IPS-11a (cell line): ENCODE data around the gene HS6ST2.

ENCODE experiments used
- H3K4me3 ChIP-seq: one replicate; pipeline ENCODE4 v1.5.1; 2013; ENCODE audit warnings: low read depth, low read length, control low read depth

HS6ST2 gene

DNA sequence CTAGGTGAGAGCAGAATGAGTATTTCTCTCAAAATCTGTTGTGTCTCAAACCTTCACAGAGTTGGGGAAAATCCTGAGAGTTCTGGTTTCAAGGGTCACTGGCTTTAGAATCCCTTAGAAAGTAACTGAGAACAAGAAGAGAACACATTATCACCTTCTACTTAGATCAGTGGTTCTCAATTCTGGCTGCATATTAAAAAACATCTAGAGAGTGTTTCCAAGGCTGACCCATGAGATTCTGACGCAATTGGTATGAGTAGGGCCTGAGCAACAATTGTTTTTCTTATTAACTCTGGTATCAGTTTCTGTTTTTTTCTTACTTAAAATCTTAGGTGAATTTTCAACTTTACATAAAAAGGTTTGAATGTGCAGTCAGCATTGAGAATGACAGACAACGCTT lies 212.8 kb downstream of the HS6ST2 start:
- no peak overlapping the region for H3K4me3 ChIP-seq

DNA sequence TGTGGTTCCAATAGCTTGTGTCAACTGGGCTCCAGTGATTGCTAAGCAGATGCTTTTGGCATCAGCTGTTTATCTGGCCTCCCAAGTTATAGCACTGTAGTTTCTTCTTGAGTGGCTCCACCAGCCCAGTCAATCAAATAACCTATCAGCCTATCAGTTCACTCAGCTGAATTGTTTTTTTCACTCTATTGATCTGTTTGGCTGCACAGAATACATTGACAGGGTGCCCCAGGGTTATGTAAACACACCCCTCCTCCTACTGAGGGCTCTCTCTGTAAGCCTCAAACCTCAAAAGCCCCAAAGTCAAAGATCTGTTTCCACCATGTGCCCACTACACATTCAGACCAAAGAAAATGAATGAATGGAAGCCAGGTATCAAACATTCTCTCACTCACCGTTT lies 214.0 kb downstream of the HS6ST2 start:
- no peak overlapping the region for H3K4me3 ChIP-seq

DNA sequence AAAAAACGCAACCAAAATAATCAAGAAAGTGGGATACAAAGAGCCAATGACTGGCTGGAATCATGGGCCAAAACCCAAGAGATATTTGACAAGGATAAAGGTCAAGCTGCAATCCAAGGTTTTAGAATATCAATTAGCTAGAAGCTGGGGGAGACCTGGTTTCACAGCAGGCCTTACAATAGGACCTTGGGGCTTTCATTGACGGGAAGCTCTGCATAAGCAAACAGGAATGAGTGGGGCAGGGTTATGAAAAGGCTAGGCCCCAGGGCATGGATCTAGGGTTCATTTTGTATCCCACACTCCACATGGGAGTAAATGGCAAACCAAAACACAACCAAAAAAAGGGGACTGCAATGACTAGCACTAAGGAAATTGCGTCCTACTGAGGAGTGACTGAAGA lies 215.3 kb downstream of the HS6ST2 start:
- H3K4me3 ChIP-seq: no peak overlapping the region

DNA sequence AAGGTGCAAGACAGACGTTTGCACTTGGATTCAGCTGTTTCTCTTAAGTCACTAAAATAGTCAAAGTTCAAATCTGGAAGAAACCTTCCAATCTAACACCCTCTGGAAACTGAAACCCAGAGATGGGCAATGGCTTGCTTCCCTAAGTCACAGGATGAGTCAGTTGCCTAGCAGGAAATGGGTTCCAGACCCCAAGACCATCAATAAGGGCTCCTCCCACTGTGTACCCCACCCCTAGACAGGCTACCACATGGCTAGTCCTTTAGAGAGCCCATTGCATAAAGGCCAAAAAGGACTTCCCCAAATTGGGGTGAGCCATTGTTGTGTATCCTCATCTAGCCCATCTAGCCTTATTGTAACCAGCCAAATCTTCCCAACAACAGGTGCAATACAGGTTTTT lies 216.2 kb downstream of the HS6ST2 start:
- no peak overlapping the region for H3K4me3 ChIP-seq

DNA sequence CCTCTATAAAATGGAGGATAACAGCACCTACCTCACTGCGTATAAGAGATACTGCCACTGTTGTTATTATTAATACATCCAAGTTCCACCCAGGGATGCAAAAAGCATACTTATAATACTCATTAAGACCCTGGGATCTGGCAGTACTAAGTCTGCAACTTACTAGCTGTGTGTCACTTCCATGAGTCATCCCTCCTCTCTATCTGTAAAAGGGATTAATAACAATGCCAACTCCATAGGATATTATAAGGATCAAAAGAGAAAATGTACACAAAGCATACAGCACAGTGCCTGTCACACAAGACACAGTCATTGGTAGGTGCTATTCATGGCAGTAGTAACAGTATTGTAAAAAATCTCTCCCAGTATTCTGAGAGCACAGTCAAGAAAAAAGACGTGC lies 216.7 kb downstream of the HS6ST2 start:
- no peak overlapping the region for H3K4me3 ChIP-seq

DNA sequence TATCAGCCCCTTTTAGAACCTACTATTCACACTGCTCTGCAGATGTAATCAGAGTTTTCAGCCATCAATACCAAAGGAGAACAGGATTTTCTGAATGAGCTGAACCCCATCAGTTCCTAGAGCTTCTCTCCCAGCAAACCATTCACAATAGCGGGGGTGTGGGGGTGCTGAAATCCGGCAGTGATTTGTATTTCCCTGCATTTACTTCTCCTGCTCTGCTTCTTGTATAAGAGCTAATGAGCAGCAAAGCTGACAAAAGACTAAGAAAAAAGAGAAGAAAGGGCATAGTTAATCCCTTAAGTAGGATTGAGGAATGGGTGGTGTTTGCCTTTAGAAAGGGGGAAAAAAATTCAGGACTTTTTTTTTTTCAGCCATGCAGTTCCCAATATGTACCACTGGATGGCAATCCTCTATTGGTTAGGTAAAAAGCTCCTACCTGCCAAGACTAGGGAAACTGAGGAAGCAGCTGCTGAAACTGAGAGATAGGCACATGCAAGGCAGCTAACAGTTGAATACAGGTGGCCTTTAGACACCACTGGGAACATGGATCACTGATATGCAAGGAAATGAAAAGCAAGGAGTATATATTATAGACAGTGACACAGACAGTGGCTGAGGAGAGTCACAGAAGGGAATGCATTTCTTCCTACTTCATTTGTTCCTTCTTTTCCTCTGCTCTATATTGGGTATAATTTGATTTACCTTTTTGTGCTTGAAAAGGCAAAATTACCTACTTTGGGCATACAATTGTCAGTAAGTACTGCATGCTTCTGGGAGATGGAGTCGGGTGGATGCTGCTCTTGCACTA lies 217.9 kb downstream of the HS6ST2 start:
- H3K4me3 ChIP-seq: no peak overlapping the region

DNA sequence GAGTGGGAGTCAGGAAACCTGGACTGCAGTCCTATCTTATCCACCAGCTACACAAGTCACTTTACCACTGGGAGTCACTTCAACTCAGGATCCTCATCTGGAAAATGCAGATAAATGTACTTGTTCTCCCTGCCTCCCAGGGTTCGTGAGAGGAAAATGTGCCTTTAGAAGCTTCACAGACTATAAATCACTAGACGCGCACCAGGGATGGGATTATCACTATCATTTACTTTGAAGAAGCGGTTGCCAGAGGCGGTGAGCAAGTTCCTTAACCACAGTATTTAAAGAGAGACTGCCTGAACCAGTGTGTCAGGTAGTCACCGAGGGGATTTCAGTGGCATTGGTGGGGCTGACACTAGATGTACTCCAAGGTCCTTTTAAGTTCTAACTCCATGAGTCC lies 219.5 kb downstream of the HS6ST2 start:
- H3K4me3 ChIP-seq: no peak overlapping the region

DNA sequence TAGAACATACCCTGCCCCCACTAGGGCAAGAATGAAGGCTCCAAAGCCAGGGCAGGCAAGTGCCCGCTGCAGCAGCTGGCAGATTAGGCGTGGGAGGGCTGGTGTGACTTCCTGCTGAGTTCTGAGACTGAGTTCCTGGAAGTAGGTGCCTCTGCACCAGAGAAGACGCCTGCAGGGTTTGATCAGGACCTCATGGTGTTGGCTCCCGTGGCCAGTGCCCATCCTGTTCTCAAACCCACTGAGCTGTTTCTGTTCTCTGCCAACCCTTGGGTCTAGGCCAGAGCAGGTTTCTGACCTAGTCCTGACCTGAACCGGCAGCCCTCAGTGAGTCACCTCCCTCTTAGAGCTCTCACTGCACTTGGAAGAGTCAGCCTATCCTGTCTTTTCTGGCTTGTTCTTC lies 220.7 kb downstream of the HS6ST2 start:
- H3K4me3 ChIP-seq: no peak overlapping the region

DNA sequence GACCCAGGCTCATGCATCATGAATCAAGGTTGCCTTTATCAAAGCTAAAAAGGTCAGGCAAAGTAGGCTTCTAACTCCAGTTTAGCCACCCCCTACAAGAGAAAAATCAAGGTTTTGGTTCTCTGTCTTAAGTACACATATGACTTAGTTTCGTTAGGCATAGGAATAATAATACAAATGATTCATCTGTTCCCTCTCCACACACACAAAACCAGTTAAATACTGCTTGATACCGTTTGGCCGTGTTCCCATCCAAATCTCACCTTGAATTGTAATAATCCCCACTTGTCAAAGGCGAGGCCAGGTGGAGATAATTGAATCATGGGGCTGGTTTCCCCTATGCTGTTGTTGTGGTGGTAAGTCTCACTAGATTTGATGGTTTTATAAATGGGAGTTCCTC lies 226.2 kb downstream of the HS6ST2 start:
- no peak overlapping the region for H3K4me3 ChIP-seq

DNA sequence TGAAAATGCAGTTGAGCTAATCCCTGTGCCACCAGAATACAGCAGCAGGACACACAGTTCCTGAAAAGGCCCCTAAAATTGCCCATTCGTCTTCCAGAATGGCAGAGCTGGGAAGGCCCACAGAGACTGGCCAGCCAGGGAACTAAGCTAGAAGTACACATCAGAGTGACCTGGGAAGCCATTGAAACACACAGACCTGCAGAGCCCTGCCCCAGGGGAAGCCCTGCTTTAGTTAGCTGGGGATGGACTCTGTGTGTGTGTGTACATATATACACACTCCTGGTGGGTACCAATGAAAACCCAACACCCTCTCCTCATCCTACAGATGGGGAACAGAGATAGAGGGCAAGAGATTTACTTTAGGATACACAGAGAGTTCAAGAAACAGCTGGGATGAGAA lies 227.7 kb downstream of the HS6ST2 start:
- H3K4me3 ChIP-seq: no peak overlapping the region

DNA sequence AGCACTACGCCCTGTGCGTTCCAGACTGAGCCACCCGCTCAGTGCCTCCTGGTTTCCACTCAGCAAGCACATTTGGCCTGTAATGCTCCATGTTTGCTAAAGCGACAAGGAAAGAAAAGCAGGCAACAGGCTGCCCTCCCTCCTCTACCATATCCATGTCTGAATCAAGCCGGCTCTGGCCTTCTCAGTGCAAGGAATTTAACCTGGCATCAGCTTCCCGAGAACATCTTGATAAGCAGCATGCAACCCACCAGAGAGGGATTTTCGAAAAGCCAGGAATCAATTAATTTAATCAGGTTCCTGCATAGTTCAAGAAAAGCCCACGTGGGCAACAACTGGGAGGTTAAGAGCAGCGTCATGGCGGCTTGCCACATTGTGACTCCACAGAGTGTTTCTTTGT lies 228.2 kb downstream of the HS6ST2 start:
- H3K4me3 ChIP-seq: no peak overlapping the region

DNA sequence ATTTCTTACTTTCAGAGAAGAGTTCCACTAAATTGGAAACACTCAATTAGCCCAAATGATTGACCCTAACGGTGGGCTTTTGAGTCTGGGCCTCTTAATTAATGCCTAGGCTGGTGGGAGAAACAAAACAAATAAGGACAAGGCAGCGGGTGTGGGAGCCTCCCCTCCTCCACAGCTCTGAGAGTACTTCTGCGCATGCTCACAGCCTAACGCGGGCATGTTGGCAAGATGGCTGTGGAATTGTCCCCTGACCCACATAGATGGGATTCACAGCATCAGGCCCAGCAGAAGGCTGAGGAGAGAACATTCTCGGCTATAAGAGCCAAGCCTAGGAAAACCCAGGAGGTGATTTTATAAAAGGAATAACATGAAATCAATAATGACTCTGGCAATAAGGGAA lies 230.1 kb downstream of the HS6ST2 start:
- H3K4me3 ChIP-seq: no peak overlapping the region

DNA sequence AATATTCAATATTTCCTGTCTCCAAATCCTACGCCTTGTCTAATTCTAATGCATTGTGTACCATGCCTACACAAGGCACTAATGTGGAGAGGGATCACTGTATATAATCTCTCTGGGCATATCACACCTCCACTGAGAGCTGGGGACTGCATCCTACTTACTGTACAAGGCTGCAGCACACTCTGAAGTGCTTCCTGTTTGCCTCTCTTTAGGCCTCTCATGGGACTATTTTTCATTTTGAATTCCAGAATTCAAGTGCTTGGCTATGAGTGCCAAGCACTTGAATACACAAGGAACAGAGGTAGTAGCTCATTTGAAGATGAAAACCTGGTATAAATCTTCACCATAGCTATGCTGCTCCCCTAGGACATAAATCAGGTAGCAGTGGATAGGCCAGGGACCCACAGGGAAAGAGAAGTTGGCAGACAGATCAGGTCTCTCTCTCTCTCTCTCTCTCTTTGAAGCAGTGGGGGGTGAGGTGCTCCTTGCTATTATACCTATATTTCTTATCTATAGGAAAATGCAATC lies 239.9 kb downstream of the HS6ST2 start:
- no peak overlapping the region for H3K4me3 ChIP-seq

DNA sequence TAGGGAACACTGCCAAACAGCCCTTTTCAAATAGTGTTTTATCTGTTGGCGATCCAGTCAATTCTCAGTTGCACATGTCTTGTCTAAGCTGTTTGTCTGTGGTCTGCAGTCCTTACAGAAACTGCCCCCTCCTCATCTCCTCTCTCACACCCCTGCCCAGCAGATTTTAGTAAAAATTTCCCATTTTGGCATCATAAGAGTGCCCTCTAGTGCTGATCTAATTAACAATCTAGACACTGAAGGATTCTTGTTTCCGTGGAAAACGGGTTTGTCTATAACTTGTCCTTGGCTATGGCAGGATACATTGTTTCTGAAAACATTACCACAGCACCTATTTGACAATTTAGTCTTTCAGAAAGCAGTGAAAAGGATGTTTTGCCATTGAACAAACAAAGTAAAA lies 242.4 kb downstream of the HS6ST2 start:
- H3K4me3 ChIP-seq: no peak overlapping the region

DNA sequence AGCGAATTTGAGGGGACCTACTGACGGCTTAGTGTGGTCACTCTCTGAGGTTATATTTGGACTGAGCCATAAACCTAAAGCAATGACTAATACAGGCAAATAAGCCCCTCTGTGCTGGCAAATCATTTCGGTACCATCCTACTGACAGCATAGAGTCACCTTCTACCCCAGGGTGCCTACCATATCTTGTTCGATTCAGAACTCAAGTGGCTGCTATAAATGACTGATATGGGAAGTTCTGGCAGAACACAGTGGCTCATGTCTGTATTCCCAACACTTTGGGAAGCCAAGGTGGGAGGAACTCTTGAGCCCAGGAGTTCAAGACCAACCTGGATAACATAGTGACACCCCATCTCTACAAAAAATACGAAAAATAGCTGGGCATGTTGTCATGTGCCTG lies 243.5 kb downstream of the HS6ST2 start:
- H3K4me3 ChIP-seq: no peak overlapping the region

DNA sequence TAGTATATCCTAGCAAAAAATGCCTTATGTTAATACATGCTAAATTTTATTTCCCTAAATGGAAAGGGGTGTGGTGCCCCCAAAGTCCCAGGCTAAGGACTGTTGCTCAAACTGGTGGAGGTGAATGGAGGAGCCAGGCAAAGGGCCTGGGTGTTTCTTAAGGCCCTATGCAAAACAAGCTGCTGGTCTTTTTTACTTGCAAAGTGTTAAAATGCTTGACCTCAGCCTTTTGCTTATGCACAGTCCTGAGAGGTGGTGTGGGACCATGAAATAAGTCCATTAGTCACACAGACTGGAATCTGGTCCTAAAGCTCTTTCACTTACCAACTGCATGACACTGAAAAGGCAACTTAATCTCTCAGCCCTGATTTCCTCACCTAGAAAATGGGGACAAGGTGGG lies 246.1 kb downstream of the HS6ST2 start:
- H3K4me3 ChIP-seq: no peak overlapping the region

DNA sequence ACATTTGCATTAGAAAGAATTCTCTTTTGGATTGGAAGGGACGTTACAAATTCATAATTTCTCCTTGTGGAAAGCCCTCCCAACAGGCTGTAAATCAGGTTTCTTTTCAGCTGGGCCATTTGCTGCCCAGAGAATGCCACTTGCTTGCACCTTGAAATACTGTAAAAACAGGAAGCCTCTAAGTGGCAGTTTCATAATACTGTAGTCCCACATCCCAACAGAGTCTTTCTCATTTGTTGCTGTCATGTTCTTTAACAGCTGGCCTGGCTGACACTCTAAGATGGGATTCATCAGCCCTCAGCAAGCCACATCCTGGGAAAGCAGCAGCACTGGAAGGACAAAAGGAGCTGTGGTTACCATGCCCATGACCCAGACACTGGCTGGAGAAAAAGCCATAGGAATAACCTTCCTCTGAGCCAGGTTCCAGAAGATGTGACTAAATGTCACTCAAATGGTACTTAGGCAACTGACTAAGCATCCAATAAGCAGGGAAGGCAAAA lies 247.7 kb downstream of the HS6ST2 start:
- no peak overlapping the region for H3K4me3 ChIP-seq

DNA sequence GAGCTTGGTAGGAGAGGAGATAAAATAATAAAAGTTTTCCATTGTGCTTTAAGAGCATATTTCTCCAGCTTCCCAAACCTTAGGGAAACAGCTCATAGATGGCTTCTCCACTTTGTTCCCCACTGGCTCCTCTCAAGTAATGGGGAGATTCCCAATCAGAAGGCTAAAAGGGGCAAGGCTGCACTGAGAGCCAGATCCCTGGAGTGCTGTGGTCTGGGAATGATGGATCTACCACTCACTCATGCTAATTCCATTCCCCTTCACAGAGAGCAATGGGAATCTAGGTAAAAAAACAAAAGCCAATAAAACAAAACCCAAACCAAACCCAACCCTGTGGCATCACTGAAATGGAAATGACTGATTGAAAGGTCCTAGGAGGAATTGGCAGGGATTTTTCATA lies 249.9 kb downstream of the HS6ST2 start:
- no peak overlapping the region for H3K4me3 ChIP-seq

DNA sequence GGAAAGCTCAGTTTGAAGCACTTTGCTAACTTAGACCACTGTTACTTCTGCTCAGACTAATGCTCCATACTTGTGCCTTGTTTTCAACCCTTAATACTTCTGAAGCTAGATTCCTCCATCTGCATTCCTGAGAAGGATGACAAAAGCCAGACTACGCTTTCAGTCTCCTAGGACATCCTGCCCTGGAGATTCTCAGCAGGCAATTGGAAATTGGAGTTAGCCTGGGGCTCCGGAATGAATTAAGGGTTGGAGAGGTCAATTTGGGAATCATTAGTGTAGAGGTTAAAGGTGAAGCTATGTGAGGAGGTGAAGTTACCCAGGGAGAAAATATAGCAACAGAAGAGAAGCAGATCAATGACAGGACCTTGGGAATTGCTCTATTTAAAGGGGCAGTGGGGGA lies 253.7 kb downstream of the HS6ST2 start:
- no peak overlapping the region for H3K4me3 ChIP-seq

DNA sequence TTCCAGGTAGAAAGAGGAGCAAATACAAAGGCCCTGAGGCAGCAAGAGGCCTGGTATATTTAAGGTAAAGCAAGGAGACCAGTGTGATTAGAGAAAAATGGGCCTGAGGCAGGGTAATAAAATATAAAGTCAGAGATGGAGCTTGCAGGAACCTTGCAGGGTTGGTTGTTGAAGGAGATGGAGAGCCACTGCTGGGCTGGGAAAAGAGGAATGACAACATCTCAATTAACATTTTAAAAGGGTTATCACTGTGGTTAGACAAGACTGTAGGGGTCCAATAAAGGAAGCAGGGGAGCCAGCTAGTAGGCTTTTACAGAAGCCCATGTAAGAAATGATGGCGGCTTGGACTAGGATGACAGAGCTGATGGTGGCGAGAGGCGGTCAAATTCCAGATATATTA lies 264.0 kb downstream of the HS6ST2 start:
- H3K4me3 ChIP-seq: no peak overlapping the region

DNA sequence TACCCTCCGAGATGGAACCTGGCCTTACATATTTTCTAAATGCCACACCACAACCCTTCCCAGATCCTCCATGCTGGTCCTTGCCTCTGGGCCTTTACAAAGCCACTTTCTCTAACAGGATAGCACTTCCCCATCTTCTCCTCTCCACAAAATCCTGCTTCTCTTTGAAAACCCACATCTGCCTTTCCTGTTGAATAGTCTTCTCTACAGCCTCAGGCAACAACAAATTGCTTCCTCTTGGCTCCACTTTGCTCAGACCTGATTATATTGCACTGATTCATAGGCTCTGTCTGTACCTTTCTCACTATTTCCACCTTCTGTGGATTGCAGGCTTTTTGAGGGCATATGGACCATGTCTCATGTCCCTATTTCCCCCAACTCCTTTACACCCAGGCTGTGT lies 265.9 kb downstream of the HS6ST2 start:
- H3K4me3 ChIP-seq: no peak overlapping the region

DNA sequence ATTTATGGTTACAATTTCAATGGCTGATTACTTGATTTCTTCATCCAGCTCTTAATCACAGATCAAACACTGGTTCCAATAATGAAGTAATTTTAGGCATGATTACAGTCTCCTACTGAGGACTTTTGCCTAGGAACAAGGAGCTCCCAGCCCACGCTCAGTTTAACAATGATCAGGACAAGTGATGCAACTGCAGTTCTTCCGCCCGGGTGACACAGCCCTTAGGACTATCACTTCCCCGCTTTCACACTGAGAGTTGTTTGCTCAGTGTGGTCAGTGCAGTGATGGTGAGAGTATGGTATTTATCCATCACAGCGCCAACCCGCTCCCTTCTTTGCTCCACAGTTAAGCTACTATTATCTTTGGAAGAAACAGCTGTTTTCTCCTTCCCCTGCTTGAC lies 266.4 kb downstream of the HS6ST2 start:
- no peak overlapping the region for H3K4me3 ChIP-seq
